Stomach (tissue), 4 donors: ENCODE measurements around the gene RAD51C.

Source experiments
- EP300 ChIP-seq: sonication (generic); formaldehyde crosslinking; IDR thresholded peaks from one replicate; pipeline ENCODE4 v1.6.1; 2017; ENCODE audit warnings: antibody characterized with exemption
- POLR2AphosphoS5 ChIP-seq, 3 donors: sonication (generic); formaldehyde crosslinking; IDR thresholded peaks; one replicate each; pipeline ENCODE4 v1.6.1; 2016; ENCODE audit warnings: antibody characterized with exemption in 3 of 3
- TF ChIP-seq, protein P1 (sequence below), 7 experiments: fragments of 450-650 bp in 4 of 7; fragments of 200-600 bp in 3 of 7; sonication (generic) in 3 of 7; IDR thresholded peaks; one replicate each; pipeline ENCODE4 v1.5.1; 2016 to 2019; ENCODE audit warnings: antibody characterized with exemption in 7 of 7, control low read depth in 2 of 7, mild to moderate bottlenecking in 1 of 7

DNA sequence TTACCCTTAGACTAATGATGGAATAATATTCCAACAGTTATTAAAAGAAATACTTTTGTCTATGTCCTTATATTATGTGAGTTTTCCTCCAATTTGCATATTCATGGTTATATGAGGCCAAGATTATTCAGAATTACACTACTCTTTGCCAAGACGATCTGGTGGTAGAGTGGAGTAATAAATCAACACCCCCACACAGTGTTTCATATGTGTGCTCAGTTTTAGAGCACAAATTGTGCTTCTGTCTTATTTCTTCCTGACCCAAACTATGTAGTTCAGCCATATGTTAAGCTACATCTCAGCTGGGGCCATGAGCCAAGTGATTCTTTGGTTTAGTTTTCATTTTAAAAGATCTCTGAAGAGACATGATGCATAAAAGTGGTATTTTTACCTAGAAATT is 36.4 kb downstream of the RAD51C start:
- TF ChIP-seq, protein P1, sequence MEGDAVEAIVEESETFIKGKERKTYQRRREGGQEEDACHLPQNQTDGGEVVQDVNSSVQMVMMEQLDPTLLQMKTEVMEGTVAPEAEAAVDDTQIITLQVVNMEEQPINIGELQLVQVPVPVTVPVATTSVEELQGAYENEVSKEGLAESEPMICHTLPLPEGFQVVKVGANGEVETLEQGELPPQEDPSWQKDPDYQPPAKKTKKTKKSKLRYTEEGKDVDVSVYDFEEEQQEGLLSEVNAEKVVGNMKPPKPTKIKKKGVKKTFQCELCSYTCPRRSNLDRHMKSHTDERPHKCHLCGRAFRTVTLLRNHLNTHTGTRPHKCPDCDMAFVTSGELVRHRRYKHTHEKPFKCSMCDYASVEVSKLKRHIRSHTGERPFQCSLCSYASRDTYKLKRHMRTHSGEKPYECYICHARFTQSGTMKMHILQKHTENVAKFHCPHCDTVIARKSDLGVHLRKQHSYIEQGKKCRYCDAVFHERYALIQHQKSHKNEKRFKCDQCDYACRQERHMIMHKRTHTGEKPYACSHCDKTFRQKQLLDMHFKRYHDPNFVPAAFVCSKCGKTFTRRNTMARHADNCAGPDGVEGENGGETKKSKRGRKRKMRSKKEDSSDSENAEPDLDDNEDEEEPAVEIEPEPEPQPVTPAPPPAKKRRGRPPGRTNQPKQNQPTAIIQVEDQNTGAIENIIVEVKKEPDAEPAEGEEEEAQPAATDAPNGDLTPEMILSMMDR (IDR thresholded peaks at IDR 0.05): no peak
- TF ChIP-seq POLR2AphosphoS5 (IDR thresholded peaks at IDR 0.05) (no peak), EP300 (no peak)
